Measurements from ENCODE around the gene VAV3. TPM values are rescaled to one million over a fixed set of nuclear protein-coding genes. Genes with fewer than 3 reads are reported as not detected.

The VAV3 gene
- total and polyA plus RNA-seq, 9 of the 15 experiments (the other 6 are each of a cell fraction or from before 2014, with no cell fraction given), result not detected

DNA sequence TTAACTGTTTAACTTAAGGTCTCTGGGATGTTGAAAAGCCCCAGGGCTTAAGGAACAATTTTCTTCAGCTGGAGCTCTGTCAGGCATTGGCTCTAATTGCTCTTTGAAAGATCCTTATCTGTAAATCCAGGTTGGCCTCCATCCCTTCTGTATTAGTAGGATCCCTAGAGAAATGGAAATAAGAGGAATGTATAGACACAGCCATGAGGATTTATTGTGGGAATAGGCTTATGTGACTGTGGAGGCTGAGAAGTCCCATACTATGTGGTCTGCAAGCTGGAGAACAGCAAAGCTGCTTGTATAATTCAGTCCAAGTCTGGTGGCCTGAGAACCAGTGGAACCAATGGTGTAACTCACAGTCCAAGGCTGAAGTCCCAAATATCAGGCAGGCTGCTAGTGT is 47.6 kb upstream of the VAV3 start (continued):
- TF ChIP-seq, protein P1, sequence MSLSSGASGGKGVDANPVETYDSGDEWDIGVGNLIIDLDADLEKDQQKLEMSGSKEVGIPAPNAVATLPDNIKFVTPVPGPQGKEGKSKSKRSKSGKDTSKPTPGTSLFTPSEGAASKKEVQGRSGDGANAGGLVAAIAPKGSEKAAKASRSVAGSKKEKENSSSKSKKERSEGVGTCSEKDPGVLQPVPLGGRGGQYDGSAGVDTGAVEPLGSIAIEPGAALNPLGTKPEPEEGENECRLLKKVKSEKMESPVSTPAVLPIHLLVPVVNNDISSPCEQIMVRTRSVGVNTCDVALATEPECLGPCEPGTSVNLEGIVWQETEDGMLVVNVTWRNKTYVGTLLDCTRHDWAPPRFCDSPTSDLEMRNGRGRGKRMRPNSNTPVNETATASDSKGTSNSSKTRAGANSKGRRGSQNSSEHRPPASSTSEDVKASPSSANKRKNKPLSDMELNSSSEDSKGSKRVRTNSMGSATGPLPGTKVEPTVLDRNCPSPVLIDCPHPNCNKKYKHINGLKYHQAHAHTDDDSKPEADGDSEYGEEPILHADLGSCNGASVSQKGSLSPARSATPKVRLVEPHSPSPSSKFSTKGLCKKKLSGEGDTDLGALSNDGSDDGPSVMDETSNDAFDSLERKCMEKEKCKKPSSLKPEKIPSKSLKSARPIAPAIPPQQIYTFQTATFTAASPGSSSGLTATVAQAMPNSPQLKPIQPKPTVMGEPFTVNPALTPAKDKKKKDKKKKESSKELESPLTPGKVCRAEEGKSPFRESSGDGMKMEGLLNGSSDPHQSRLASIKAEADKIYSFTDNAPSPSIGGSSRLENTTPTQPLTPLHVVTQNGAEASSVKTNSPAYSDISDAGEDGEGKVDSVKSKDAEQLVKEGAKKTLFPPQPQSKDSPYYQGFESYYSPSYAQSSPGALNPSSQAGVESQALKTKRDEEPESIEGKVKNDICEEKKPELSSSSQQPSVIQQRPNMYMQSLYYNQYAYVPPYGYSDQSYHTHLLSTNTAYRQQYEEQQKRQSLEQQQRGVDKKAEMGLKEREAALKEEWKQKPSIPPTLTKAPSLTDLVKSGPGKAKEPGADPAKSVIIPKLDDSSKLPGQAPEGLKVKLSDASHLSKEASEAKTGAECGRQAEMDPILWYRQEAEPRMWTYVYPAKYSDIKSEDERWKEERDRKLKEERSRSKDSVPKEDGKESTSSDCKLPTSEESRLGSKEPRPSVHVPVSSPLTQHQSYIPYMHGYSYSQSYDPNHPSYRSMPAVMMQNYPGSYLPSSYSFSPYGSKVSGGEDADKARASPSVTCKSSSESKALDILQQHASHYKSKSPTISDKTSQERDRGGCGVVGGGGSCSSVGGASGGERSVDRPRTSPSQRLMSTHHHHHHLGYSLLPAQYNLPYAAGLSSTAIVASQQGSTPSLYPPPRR (CRISPR knock-in tag; IDR thresholded peaks at IDR 0.05; ENCODE audit: borderline replicate concordance), result no peak

DNA sequence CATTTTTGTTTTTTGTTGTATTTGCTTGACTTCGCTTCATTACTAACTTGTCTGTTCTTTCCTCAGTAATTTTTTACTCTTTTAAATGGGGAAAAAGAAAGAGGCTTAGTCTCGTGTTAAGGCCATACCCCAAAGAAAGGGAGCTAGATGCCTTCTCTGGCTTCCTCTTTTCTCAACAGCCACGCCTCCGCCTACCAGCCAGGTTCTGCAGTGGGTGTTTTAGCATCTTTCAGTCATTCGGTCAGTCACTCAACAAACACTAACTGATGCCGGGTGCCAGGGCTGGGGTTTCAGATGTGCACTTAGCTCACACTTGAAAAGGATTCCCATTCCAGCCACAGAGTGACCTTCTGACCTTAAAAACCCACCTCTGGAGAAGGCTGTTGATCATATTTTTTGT is 46.3 kb upstream of the VAV3 start:
- CTCF ChIA-PET (ENCODE audit: low intra/inter-chr PET ratio), result no interaction called here
- Histone ChIP-seq H3K9me3 (replicated peaks; ENCODE audit: control insufficient read depth, insufficient read depth, low read depth, low read length) (no peaks in the 10 kb centered on the region), H3K4me1 (replicated peaks in 1 of 2; ENCODE audit: control insufficient read depth in 2 of 2, insufficient read depth in 2 of 2, low read length in 2 of 2) (no peaks in the 10 kb centered on the region)

More for the DNA sequence above, 46.3 kb upstream of the VAV3 start:
- WGBS (ENCODE audit: insufficient coverage, low coverage, missing lambda C conversion rate), result 0% methylated on average over 6 of the region's 6 CpGs
- Histone ChIP-seq H3K79me2 (ENCODE audit: control insufficient read depth, insufficient read depth, low read length) (no peaks in the 10 kb centered on the region), H3K4me3 (no peak overlapping the region), H3K4me2 (ENCODE audit: insufficient read depth, low read length) (no peak overlapping the region), H3K27me3 (ENCODE audit: control insufficient read depth in 2 of 2, insufficient read depth in 2 of 2, low read length in 2 of 2) (no peaks in the 10 kb centered on the region; a peak in 1 of 5 replicates), H3K27ac (ENCODE audit: extremely low read depth, low read depth, low read length) (no peak overlapping the region), H3K9me1 (ENCODE audit: control insufficient read depth, insufficient read depth, low read length) (no peaks in the 10 kb centered on the region), H4K20me1 (replicated peaks; ENCODE audit: control insufficient read depth, insufficient read depth, low read length) (no peaks in the 10 kb centered on the region), H3K36me3 (ENCODE audit: control insufficient read depth, insufficient read depth, low read length) (no peaks in the 10 kb centered on the region), H3K9ac (ENCODE audit: insufficient read depth in 1 of 2, low read depth in 2 of 2, low read length in 2 of 2) (no peak overlapping the region), H2AFZ (ENCODE audit: low read depth, low read length) (no peak overlapping the region)
- peak; percentile 74 for TF ChIP-seq SPI1 (IDR thresholded peaks at IDR 0.05; ENCODE audit: borderline replicate concordance, low read depth, low read length)
- TF ChIP-seq ELK3 (CRISPR knock-in tag; IDR thresholded peaks at IDR 0.05), result no peak
- no peak for ATAC-seq
- intact Hi-C loops (cut with micrococcal nuclease) (no loop called here), in situ Hi-C loops (cut with MboI) (no loop called here)
- no peak for DNase-seq (ENCODE audit: extremely low read depth in 1 of 4, low spot score in 3 of 4)
- FAIRE-seq, result no peak
- POLR2A ChIA-PET, result no interaction called here
- BruUV-seq (replicated peaks), result no TSS peak
